GM13976 (cell line): ENCODE data around the gene RGN.

Experiments used
- DNase-seq: peaks from one replicate; pipeline ENCODE4 v3.0.0; 2012; ENCODE audit warnings: low spot score
- CTCF ChIP-seq: IDR thresholded peaks from 2 replicates; pipeline ENCODE4 v1.5.1; 2012; ENCODE audit warnings: borderline replicate concordance, mild to moderate bottlenecking; ENCODE audit not compliant: insufficient read depth; ENCODE audit errors: extremely low read depth, missing control alignments, control extremely low read depth
- in situ Hi-C: fragments of 300-500 bp; cut with MboI; formaldehyde crosslinking; loops from one replicate; pipeline ENCODE4 v1.12.0; 2022; ENCODE audit warnings: low sequenced_read_pairs, mixed read lengths, inconsistent platforms; ENCODE audit not compliant: unreplicated experiment

RGN gene

GRCh38 chrX:47063179-47063578, 15.1 kb upstream of the RGN start:
- DNase-seq: no peak
- in situ Hi-C loops: no loop called here
- TF ChIP-seq CTCF: no peak

GRCh38 chrX:47068214-47068613, 10.0 kb upstream of the RGN start:
- no peak for DNase-seq
- in situ Hi-C loops: no loop called here
- TF ChIP-seq CTCF: no peak

- no peak for DNase-seq
- in situ Hi-C loops: no loop called here
- no peak for TF ChIP-seq CTCF
Observed at GRCh38 chrX:47068720-47069119, 9.5 kb upstream of the RGN start.

- TF ChIP-seq CTCF: no peak
- no peak for DNase-seq
- in situ Hi-C loops: no loop called here
Observed at GRCh38 chrX:47080215-47080914, 2.1 kb downstream of the RGN start.

- in situ Hi-C loops: no loop called here
- no peak for TF ChIP-seq CTCF
- DNase-seq: no peak
Observed at GRCh38 chrX:47080915-47081236, 2.6 kb downstream of the RGN start.

- in situ Hi-C loops: no loop called here
- DNase-seq: peak; percentile 33
- no peak for TF ChIP-seq CTCF
Observed at GRCh38 chrX:47091149-47091775, 13.0 kb downstream of the RGN start.
